B cell (primary cell): Measurements from ENCODE around the gene CRY2. TPM values are rescaled to one million over a fixed set of nuclear protein-coding genes. Genes with fewer than 3 reads are reported as not detected.

Source experiments
- ATAC-seq: fragments of 200-7000 bp; cut with Tn5 transposase; one replicate; pipeline ENCODE4 v1.10.0; 2021; ENCODE audit warnings: low read depth, mild to moderate bottlenecking, moderate number of reproducible peaks, moderate library complexity
- CTCF ChIA-PET: fragments of 350-600 bp; sonication (Branson Sonifier 250); formaldehyde crosslinking; loops from one replicate; lab custom pipeline; 2021; ENCODE audit warnings: antibody characterized with exemption, inconsistent platforms; lab: Charles Lee
- POLR2A ChIA-PET: fragments of 350-600 bp; sonication (Branson Sonifier 250); formaldehyde crosslinking; loops from one replicate; lab custom pipeline; 2021; ENCODE audit warnings: antibody characterized with exemption; lab: Charles Lee
- DNase-seq: peaks from one replicate; pipeline ENCODE4 v3.0.0; 2013
- H2AFZ ChIP-seq: 2 replicates; pipeline ENCODE4 v1.6.1; 2012; ENCODE audit warnings: mild to moderate bottlenecking, low read depth, low read length; ENCODE audit not compliant: insufficient read depth, poor library complexity, severe bottlenecking
- H3K27ac ChIP-seq, 2 donors: 1 replicate in 1 of 2; 2 replicates in 1 of 2; pipeline ENCODE4 v1.5.1; 2012 to 2013; ENCODE audit warnings: low read length in 2 of 2, mild to moderate bottlenecking in 2 of 2, moderate library complexity in 1 of 2
- H3K27me3 ChIP-seq, 4 experiments: fragments of 200-600 bp in 1 of 4; sonication (generic) in 1 of 4; replicated peaks in 1 of 4; 1 replicate in 2 of 4; 2 replicates in 2 of 4; pipeline versions ENCODE4 v1.6.1 to v1.7.0; 2013 to 2016; ENCODE audit warnings: low read length in 3 of 4, mild to moderate bottlenecking in 2 of 4, mixed read lengths in 1 of 4, moderate library complexity in 1 of 4; ENCODE audit not compliant: insufficient read depth in 4 of 4, control insufficient read depth in 3 of 4; ENCODE audit errors: control extremely low read depth in 1 of 4
- H3K36me3 ChIP-seq, 2 experiments: replicated peaks in 1 of 2; 1 replicate in 1 of 2; 2 replicates in 1 of 2; pipeline versions ENCODE4 v1.6.1 to v1.7.1; 2013; ENCODE audit warnings: low read length in 1 of 2; ENCODE audit not compliant: insufficient read depth in 2 of 2, control insufficient read depth in 1 of 2; ENCODE audit errors: control extremely low read depth in 1 of 2, extremely low read depth in 1 of 2
- H3K4me1 ChIP-seq, 2 donors: fragments of 200-600 bp in 1 of 2; sonication (generic) in 1 of 2; 1 replicate in 1 of 2; 2 replicates in 1 of 2; pipeline versions ENCODE4 v1.5.1 to v1.6.1; 2013 to 2017; ENCODE audit warnings: low read length in 2 of 2; ENCODE audit not compliant: control insufficient read depth in 2 of 2, insufficient read depth in 2 of 2
- H3K4me2 ChIP-seq: replicated peaks from 2 replicates; pipeline ENCODE3; 2012; ENCODE audit warnings: mild to moderate bottlenecking, low read depth, low read length; ENCODE audit not compliant: poor library complexity, severe bottlenecking
- H3K4me3 ChIP-seq, 5 experiments: fragments of 200-600 bp in 1 of 5; sonication (generic) in 1 of 5; 1 replicate in 3 of 5; 2 replicates in 2 of 5; pipeline versions ENCODE4 v1.5.1 to v1.7.0; 2011 to 2016; ENCODE audit warnings: low read length in 4 of 5, mild to moderate bottlenecking in 4 of 5, low read depth in 2 of 5, control low read depth in 1 of 5, moderate library complexity in 1 of 5; ENCODE audit not compliant: insufficient read depth in 1 of 5; ENCODE audit errors: control extremely low read depth in 1 of 5, extremely low read depth in 1 of 5
- H3K79me2 ChIP-seq: fragments of 200-600 bp; sonication (generic); one replicate; pipeline ENCODE4 v1.6.0; 2016; ENCODE audit warnings: low read length; ENCODE audit not compliant: control insufficient read depth, insufficient read depth
- H3K9ac ChIP-seq: fragments of 200-600 bp; sonication (generic); 2 replicates; pipeline ENCODE4 v1.6.1; 2017; ENCODE audit warnings: mild to moderate bottlenecking, low read length, moderate library complexity
- H3K9me3 ChIP-seq, 3 donors: one replicate each; pipeline versions ENCODE4 v1.6.1 to v1.7.1; 2013; ENCODE audit warnings: low read length in 2 of 3; ENCODE audit not compliant: control insufficient read depth in 2 of 3, insufficient read depth in 1 of 3; ENCODE audit errors: control extremely low read depth in 1 of 3
- H4K20me1 ChIP-seq: 2 replicates; pipeline ENCODE4 v1.6.0; 2012; ENCODE audit warnings: mild to moderate bottlenecking, low read length; ENCODE audit not compliant: insufficient read depth, control insufficient read depth, poor library complexity, severe bottlenecking
- H3K27ac Mint-ChIP-seq: one replicate; pipeline ENCODE4 v1.8.0; 2021; ENCODE audit warnings: mixed read lengths
- H3K27me3 Mint-ChIP-seq: one replicate; pipeline ENCODE4 v1.8.0; 2021; ENCODE audit warnings: mixed read lengths
- H3K4me1 Mint-ChIP-seq: one replicate; pipeline ENCODE4 v1.8.0; 2021; ENCODE audit warnings: mixed read lengths
- H3K4me3 Mint-ChIP-seq: one replicate; pipeline ENCODE4 v1.8.0; 2021; ENCODE audit warnings: mixed read lengths
- H3K9me3 Mint-ChIP-seq: one replicate; pipeline ENCODE4 v1.8.0; 2022; ENCODE audit warnings: mixed read lengths; ENCODE audit not compliant: insufficient read depth
- CTCF ChIP-seq: fragments of 200-600 bp; IDR thresholded peaks from one replicate; pipeline ENCODE4 v1.8.0; 2022; ENCODE audit warnings: antibody characterized with exemption, mild to moderate bottlenecking
- EZH2 ChIP-seq: IDR thresholded peaks from 2 replicates; pipeline ENCODE4 v1.6.1; 2012; ENCODE audit warnings: borderline replicate concordance, low read depth, mild to moderate bottlenecking, moderate library complexity, low read length; ENCODE audit not compliant: insufficient read depth, poor library complexity, severe bottlenecking
- WGBS: methylation state at CpG from one replicate; pipeline ENCODE4 v1.1.5; 2013; ENCODE audit warnings: missing lambda C conversion rate; ENCODE audit not compliant: insufficient coverage; 5-methylcytosine and 5-hydroxymethylcytosine counted together
- intact Hi-C: fragments of 100-400 bp; cut with micrococcal nuclease; formaldehyde crosslinking; loops from one replicate; pipeline ENCODE4 v1.10.0; 2022
- polyA plus RNA-seq: library from polyadenylated mRNA; depleted of rRNA; stranded (reverse); fragments of >200 nt; gene quantifications from 2 replicates; pipeline ENCODE4 v1.2.3, GENCODE V29; 2012
- total RNA-seq, 2 donors: library from RNA; stranded (reverse); fragments of 120-200 nt in 1 of 2; gene quantifications; 1 replicate in 1 of 2; 2 replicates in 1 of 2; pipeline versions ENCODE4 v1.2.3 to v1.2.4, GENCODE V29; 2013 to 2022

The CRY2 gene
- total and polyA plus RNA-seq, 2 donors (not counting 1 experiment from before 2014, with no cell fraction given), result 20.4 to 65.1 TPM

GRCh38 chr11:45810431-45811108, 36.7 kb upstream of the CRY2 start:
- intact Hi-C loops, result no loop called here
- Histone ChIP-seq H3K9ac (no peak overlapping the region), H3K4me3 (no peak overlapping the region), H3K4me2 (no peak overlapping the region), H3K79me2 (peaks cover 20% of the 10 kb centered on the region), H4K20me1 (peaks cover 14% of the 10 kb centered on the region), H3K4me1 (peaks cover 24 to 26% of the 10 kb centered on the region in 2 donors), H2AFZ (no peak overlapping the region), H3K27ac (no peak overlapping the region), H3K9me3 (no peaks in the 10 kb centered on the region), H3K36me3 (peaks cover 0 to 29% of the 10 kb centered on the region in 2 experiments), H3K27me3 (no peaks in the 10 kb centered on the region)
- H3K4me3 Mint-ChIP-seq, result no peak overlapping the region
- ChIA-PET CTCF (no interaction called here), POLR2A (interaction anchor here (0.5 kb wide), 1 partner anchor 113 kb away, joined by 3 read pairs; no protein-coding TSS in a partner anchor)
- no peaks in the 10 kb centered on the region for H3K9me3 Mint-ChIP-seq
- ATAC-seq (no peak), DNase-seq (no peak)
- 94% methylated on average over 20 of the region's 23 CpGs for WGBS
- TF ChIP-seq CTCF (no peak), EZH2 (no peak)
- no peak overlapping the region for H3K27ac Mint-ChIP-seq
- peaks cover 41% of the 10 kb centered on the region for H3K4me1 Mint-ChIP-seq
- no peaks in the 10 kb centered on the region for H3K27me3 Mint-ChIP-seq

GRCh38 chr11:45811109-45811435, 36.2 kb upstream of the CRY2 start:
- ChIA-PET POLR2A (no interaction called here), CTCF (no interaction called here)
- no peak overlapping the region for H3K27ac ChIP-seq
- Mint-ChIP-seq H3K9me3 (no peaks in the 10 kb centered on the region), H3K27ac (no peak overlapping the region), H3K4me1 (peaks cover 39% of the 10 kb centered on the region), H3K4me3 (no peak overlapping the region), H3K27me3 (no peaks in the 10 kb centered on the region)
- no peak overlapping the region for H3K4me3 ChIP-seq
- H4K20me1 ChIP-seq, result peaks cover 14% of the 10 kb centered on the region
- no peak overlapping the region for H3K4me2 ChIP-seq
- H3K79me2 ChIP-seq, result peaks cover 15% of the 10 kb centered on the region
- peaks cover 0 to 29% of the 10 kb centered on the region in 2 experiments for H3K36me3 ChIP-seq
- ATAC-seq, result no peak
- H3K9me3 ChIP-seq, result no peaks in the 10 kb centered on the region
- no peak for TF ChIP-seq CTCF
- no peak overlapping the region for H3K9ac ChIP-seq
- H3K4me1 ChIP-seq, result peaks cover 19 to 21% of the 10 kb centered on the region in 2 donors
- no peaks in the 10 kb centered on the region for H3K27me3 ChIP-seq
- H2AFZ ChIP-seq, result no peak overlapping the region
- intact Hi-C loops, result no loop called here
- DNase-seq, result no peak
- whole genome bisulfite sequencing, result 97% methylated on average over 14 of the region's 17 CpGs
